Stomach (tissue), 9 donors: Measurements from ENCODE around the gene SCAMP4. TPM values are rescaled to one million over a fixed set of nuclear protein-coding genes. Genes with fewer than 3 reads are reported as not detected.

Source experiments
- DNase-seq, 2 donors: peaks; one replicate each; pipeline versions ENCODE4 v3.0.0 to v3.0.0-alpha.2; 2013 to 2019
- H3K27ac ChIP-seq, 5 donors: fragments of 200-600 bp in 4 of 5; sonication (generic) in 4 of 5; one replicate each; pipeline ENCODE4 v1.5.1; 2013 to 2019; ENCODE audit warnings: mild to moderate bottlenecking in 1 of 5, moderate library complexity in 1 of 5
- H3K27me3 ChIP-seq, 3 donors: fragments of 200-600 bp; sonication (generic); one replicate each; pipeline ENCODE4 v1.5.1; 2017 to 2019; ENCODE audit warnings: mixed run types in 1 of 3
- H3K36me3 ChIP-seq, 4 donors: fragments of 200-600 bp; sonication (generic); 1 replicate in 3 of 4; 2 replicates in 1 of 4; pipeline ENCODE4 v1.5.1; 2016 to 2019
- H3K4me1 ChIP-seq, 4 donors: fragments of 200-600 bp; sonication (generic); one replicate each; pipeline ENCODE4 v1.5.1; 2016 to 2019
- H3K4me3 ChIP-seq, 4 donors: fragments of 200-600 bp; sonication (generic) in 3 of 4; one replicate each; pipeline ENCODE4 v1.5.1; 2016 to 2019; ENCODE audit warnings: mild to moderate bottlenecking in 1 of 4
- H3K9me3 ChIP-seq, 4 donors: fragments of 200-600 bp; sonication (generic); one replicate each; pipeline ENCODE4 v1.5.1; 2016 to 2019
- CTCF ChIP-seq, 7 experiments: fragments of 450-650 bp in 4 of 7; fragments of 200-600 bp in 3 of 7; sonication (generic) in 3 of 7; IDR thresholded peaks; one replicate each; pipeline ENCODE4 v1.5.1; 2016 to 2019; ENCODE audit warnings: antibody characterized with exemption in 7 of 7, control low read depth in 2 of 7, mild to moderate bottlenecking in 1 of 7
- EP300 ChIP-seq: sonication (generic); formaldehyde crosslinking; IDR thresholded peaks from one replicate; pipeline ENCODE4 v1.6.1; 2017; ENCODE audit warnings: antibody characterized with exemption
- POLR2A ChIP-seq, 4 donors: fragments of 450-650 bp; IDR thresholded peaks; one replicate each; pipeline ENCODE4 v1.6.1; 2016; ENCODE audit warnings: antibody characterized with exemption in 4 of 4, control low read depth in 2 of 4, mild to moderate bottlenecking in 1 of 4, moderate library complexity in 1 of 4
- POLR2AphosphoS5 ChIP-seq, 3 donors: sonication (generic); formaldehyde crosslinking; IDR thresholded peaks; one replicate each; pipeline ENCODE4 v1.6.1; 2016; ENCODE audit warnings: antibody characterized with exemption in 3 of 3
- WGBS, 5 donors: extraction: QIAGEN DNeasy Blood & Tissue Kit in 3 of 5; methylation state at CpG; one replicate each; pipeline versions ENCODE4 v1.1.5 to v1.1.7; 2013 to 2018; 5-methylcytosine and 5-hydroxymethylcytosine counted together
- intact Hi-C: fragments of 100-400 bp; cut with DNase I; formaldehyde crosslinking; loops from one replicate; pipeline ENCODE4 v1.15.1; 2023; ENCODE audit warnings: low total_unique reads
- polyA plus RNA-seq, 3 donors: library from polyadenylated mRNA; stranded (reverse); fragments of 200-250 nt; gene quantifications; one replicate each; pipeline ENCODE4 v1.2.3, GENCODE V29; 2013
- total RNA-seq, 5 donors: library from RNA; depleted of rRNA; stranded (reverse); fragments of >200 nt; gene quantifications; one replicate each; pipeline versions ENCODE4 v1.1.0 to v1.2.3, GENCODE V29; 2014 to 2016
- donor health status: healthy with polysubstance abuse.
- donor health status: Bipolar disorder and iron deficiency.
- donor health status: healthy.

The SCAMP4 gene
- total and polyA plus RNA-seq, 8 donors = 7.8 to 77.6 (median 18.6) TPM

GRCh38 chr19:1949304-1950101 is 44.3 kb downstream of the SCAMP4 start:
- Histone ChIP-seq H3K27me3 (no peaks in the 10 kb centered on the region), H3K4me3 (no peak overlapping the region), H3K36me3 (peaks cover 15 to 46% (median 37%) of the 10 kb centered on the region in 4 donors), H3K9me3 (no peaks in the 10 kb centered on the region), H3K27ac (no peak overlapping the region), H3K4me1 (peaks cover 4 to 29% (median 14%) of the 10 kb centered on the region in 4 donors)
- 93 to 97% (median 95%) methylated on average over 37 to 44 of the region's 44 CpGs for WGBS, 5 donors
- no peak for DNase-seq
- TF ChIP-seq POLR2A (IDR thresholded peaks at IDR 0.05) (no peak), EP300 (no peak), CTCF (IDR thresholded peaks at IDR 0.05) (no peak), POLR2AphosphoS5 (IDR thresholded peaks at IDR 0.05) (no peak)
- intact Hi-C loops = no loop called here

- Histone ChIP-seq H3K4me1 (peaks cover 0 to 20% (median 8%) of the 10 kb centered on the region in 4 donors), H3K36me3 (peaks cover 15 to 47% (median 39%) of the 10 kb centered on the region in 4 donors), H3K27me3 (no peaks in the 10 kb centered on the region), H3K9me3 (no peaks in the 10 kb centered on the region), H3K27ac (no peak overlapping the region), H3K4me3 (no peak overlapping the region)
- TF ChIP-seq CTCF (IDR thresholded peaks at IDR 0.05) = no peak
- intact Hi-C loops = no loop called here
- DNase-seq = no peak
- 94 to 98% (median 97%) methylated on average over 12 to 16 of the region's 16 CpGs for WGBS, 5 donors
These were observed 45.4 kb downstream of the SCAMP4 start for GRCh38 chr19:1950640-1951039.

- H3K27me3 ChIP-seq = no peaks in the 10 kb centered on the region
- 83 to 86% (median 84%) methylated on average over 17 to 21 of the region's 21 CpGs for WGBS, 5 donors
These were observed 47.4 kb downstream of the SCAMP4 start for GRCh38 chr19:1952635-1953034.

GRCh38 chr19:1953037-1953436 is 47.8 kb downstream of the SCAMP4 start:
- no peaks in the 10 kb centered on the region for H3K9me3 ChIP-seq
- peaks cover 0 to 14% (median 9%) of the 10 kb centered on the region in 4 donors for H3K4me1 ChIP-seq
- no peak overlapping the region for H3K27ac ChIP-seq
- no peak overlapping the region for H3K4me3 ChIP-seq
- no peaks in the 10 kb centered on the region for H3K27me3 ChIP-seq
- DNase-seq = no peak
- TF ChIP-seq POLR2AphosphoS5 (IDR thresholded peaks at IDR 0.05) (no peak), POLR2A (IDR thresholded peaks at IDR 0.05) (no peak), EP300 (no peak), CTCF (IDR thresholded peaks at IDR 0.05) (no peak)
- peaks cover 15 to 47% (median 38%) of the 10 kb centered on the region in 4 donors for H3K36me3 ChIP-seq
- intact Hi-C loops = no loop called here
- WGBS, 5 donors = 92 to 96% (median 93%) methylated on average over 12 to 19 of the region's 19 CpGs

More at GRCh38 chr19:1952635-1953034, 47.4 kb downstream of the SCAMP4 start:
- Histone ChIP-seq H3K27ac (no peak overlapping the region), H3K4me1 (peaks cover 0 to 17% (median 10%) of the 10 kb centered on the region in 4 donors), H3K36me3 (peaks cover 15 to 47% (median 38%) of the 10 kb centered on the region in 4 donors), H3K9me3 (no peaks in the 10 kb centered on the region), H3K4me3 (no peak overlapping the region)
- TF ChIP-seq EP300 = no peak
- no peak for TF ChIP-seq POLR2A (IDR thresholded peaks at IDR 0.05)
- TF ChIP-seq CTCF (IDR thresholded peaks at IDR 0.05) = no peak
- no peak for TF ChIP-seq POLR2AphosphoS5 (IDR thresholded peaks at IDR 0.05)
- intact Hi-C loops = no loop called here
- no peak for DNase-seq
